HepG2 (cell line): ENCODE results near the gene ZMAT2. TPM values are rescaled to one million over a fixed set of nuclear protein-coding genes. Genes with fewer than 3 reads are reported as not detected.

Source experiments
- ATAC-seq: fragments of 200-7000 bp; cut with Tn5 transposase; 3 replicates; pipeline ENCODE4 v1.9.1; 2020; ENCODE audit warnings: mild to moderate bottlenecking, moderate library complexity
- BruUV-seq: library from RNA; stranded (reverse); fragments of 400-500 nt; replicated peaks from 2 replicates; lab custom pipeline; 2021; lab: Mats Ljungman, UMichigan
- CTCF ChIA-PET: fragments of 300-600 bp; formaldehyde crosslinking; extraction: SDS; loops from one replicate; lab custom pipeline; 2021; ENCODE audit warnings: low total read pairs, inconsistent platforms, low intra/inter-chr PET ratio; lab: Yijun Ruan, JAX
- POLR2A ChIA-PET: fragments of 350-600 bp; sonication (Branson Sonifier 250); formaldehyde crosslinking; loops from one replicate; lab custom pipeline; 2020; ENCODE audit warnings: antibody characterized with exemption, inconsistent platforms; lab: Yijun Ruan, JAX
- DNase-seq: peaks from one replicate; pipeline ENCODE4 v3.0.0-alpha.2; 2015; ENCODE audit warnings: low spot score
- FAIRE-seq: peaks from 3 replicates; lab custom pipeline; 2011; peaks lifted over from hg19 to GRCh38; lab: Jason Lieb, UNC
- H2AFZ ChIP-seq: one replicate; pipeline ENCODE4 v1.6.1; 2011; ENCODE audit warnings: low read length, inconsistent platforms
- H3K27ac ChIP-seq: fragments of 300-600 bp; 3 replicates; pipeline ENCODE4 v1.8.0; 2011; ENCODE audit warnings: mixed run types, mild to moderate bottlenecking, mixed read lengths, low read length, inconsistent platforms; ENCODE audit not compliant: insufficient read depth; ENCODE audit errors: extremely low read length
- H3K27me3 ChIP-seq, 2 experiments: fragments of 200-600 bp in 1 of 2; 2 replicates in 1 of 2; 3 replicates in 1 of 2; pipeline versions ENCODE4 v1.6.0 to v1.8.0; 2011; ENCODE audit warnings: low read length in 2 of 2, mild to moderate bottlenecking in 2 of 2, moderate library complexity in 2 of 2, inconsistent platforms in 1 of 2; ENCODE audit not compliant: insufficient read depth in 2 of 2, control insufficient read depth in 1 of 2
- H3K36me3 ChIP-seq, 2 experiments: fragments of 200-600 bp in 1 of 2; replicated peaks in 1 of 2; 2 replicates in 1 of 2; 3 replicates in 1 of 2; pipeline versions ENCODE4 v1.5.1 to v1.8.0; 2011; ENCODE audit warnings: low read length in 2 of 2, inconsistent platforms in 1 of 2; ENCODE audit not compliant: insufficient read depth in 2 of 2, control insufficient read depth in 1 of 2
- H3K4me1 ChIP-seq: 2 replicates; pipeline ENCODE4 v1.5.1; 2012; ENCODE audit warnings: low read length, inconsistent platforms; ENCODE audit not compliant: insufficient read depth
- H3K4me2 ChIP-seq: 2 replicates; pipeline ENCODE4 v1.6.0; 2011; ENCODE audit warnings: low read depth, low read length, inconsistent platforms
- H3K4me3 ChIP-seq, 3 experiments: fragments of 200-600 bp in 1 of 3; sonication (generic), shearing (Covaris generic) in 1 of 3; replicated peaks in 1 of 3; 2 replicates each; pipeline ENCODE4 v1.5.1; 2011 to 2016; ENCODE audit warnings: low read length in 3 of 3, inconsistent platforms in 2 of 3, low read depth in 2 of 3, mild to moderate bottlenecking in 2 of 3, control low read depth in 1 of 3, mixed read lengths in 1 of 3; ENCODE audit not compliant: insufficient read depth in 1 of 3
- H3K79me2 ChIP-seq: one replicate; pipeline ENCODE4 v1.6.1; 2011; ENCODE audit warnings: low read length, inconsistent platforms; ENCODE audit not compliant: insufficient read depth
- H3K9ac ChIP-seq: 2 replicates; pipeline ENCODE4 v1.6.0; 2011; ENCODE audit warnings: mild to moderate bottlenecking, low read depth, low read length, inconsistent platforms; ENCODE audit not compliant: insufficient read depth
- H3K9me3 ChIP-seq: 2 replicates; pipeline ENCODE4 v1.5.1; 2012; ENCODE audit warnings: mild to moderate bottlenecking, low read length
- H4K20me1 ChIP-seq: 2 replicates; pipeline ENCODE4 v1.6.0; 2011; ENCODE audit warnings: inconsistent platforms, mild to moderate bottlenecking, low read length, moderate library complexity; ENCODE audit not compliant: insufficient read depth
- ATF3 ChIP-seq: sonication (generic); formaldehyde crosslinking; IDR thresholded peaks from 2 replicates; pipeline ENCODE4 v1.4.0; 2020; ENCODE audit warnings: missing genetic modification reagents
- CHD4 ChIP-seq: fragments of 200-600 bp; sonication (generic); IDR thresholded peaks from 2 replicates; pipeline ENCODE4 v1.7.0; 2017; ENCODE audit warnings: mild to moderate bottlenecking, low read length, borderline replicate concordance
- DPF2 ChIP-seq: sonication (generic); formaldehyde crosslinking; IDR thresholded peaks from 2 replicates; pipeline ENCODE4 v1.4.0; 2020; ENCODE audit warnings: mild to moderate bottlenecking, low read depth, missing genetic modification reagents, borderline replicate concordance
- EZH2 ChIP-seq: conservative IDR thresholded peaks from 2 replicates; pipeline ENCODE4 v1.6.1; 2012; ENCODE audit warnings: mild to moderate bottlenecking, low read depth, low read length, moderate library complexity
- HOXA3 ChIP-seq: sonication (generic); formaldehyde crosslinking; IDR thresholded peaks from 2 replicates; pipeline ENCODE4 v1.5.0; 2020; ENCODE audit warnings: missing genetic modification reagents
- KDM3A ChIP-seq: IDR thresholded peaks from 2 replicates; pipeline ENCODE4 v1.6.1; 2018; ENCODE audit warnings: low read depth, missing compliant biosample characterization
- NCOR1 ChIP-seq: fragments of 200-600 bp; sonication (generic); IDR thresholded peaks from 2 replicates; pipeline ENCODE4 v1.7.0; 2017; ENCODE audit warnings: antibody characterized with exemption, low read length, borderline replicate concordance
- SALL1 ChIP-seq: sonication (generic); formaldehyde crosslinking; IDR thresholded peaks from 2 replicates; pipeline ENCODE4 v1.8.0; 2022; ENCODE audit warnings: mild to moderate bottlenecking, missing genetic modification reagents
- SMARCC2 ChIP-seq: fragments of 450-650 bp; IDR thresholded peaks from 2 replicates; pipeline ENCODE4 v1.6.1; 2017; ENCODE audit warnings: antibody characterized with exemption, mild to moderate bottlenecking
- XRCC5 ChIP-seq: fragments of 200-400 bp; formaldehyde crosslinking; optimal IDR thresholded peaks from 2 replicates; pipeline ENCODE3; 2017; ENCODE audit warnings: mild to moderate bottlenecking, low read length
- ZBTB21 ChIP-seq: sonication (generic); formaldehyde crosslinking; IDR thresholded peaks from 2 replicates; pipeline ENCODE4 v1.4.0; 2020; ENCODE audit warnings: missing genetic modification reagents
- ZNF549 ChIP-seq: sonication (generic); formaldehyde crosslinking; IDR thresholded peaks from 2 replicates; pipeline ENCODE4 v1.5.0; 2020; ENCODE audit warnings: missing genetic modification reagents
- ZNF761 ChIP-seq: sonication (generic); formaldehyde crosslinking; conservative IDR thresholded peaks from 2 replicates; pipeline ENCODE4 v1.4.0; 2020; ENCODE audit warnings: mild to moderate bottlenecking, missing genetic modification reagents
- ZNF800 ChIP-seq: sonication (generic); formaldehyde crosslinking; IDR thresholded peaks from 2 replicates; pipeline ENCODE4 v1.4.0; 2020; ENCODE audit warnings: missing genetic modification reagents
- ZNF816 ChIP-seq: sonication (generic); formaldehyde crosslinking; IDR thresholded peaks from 2 replicates; pipeline ENCODE4 v1.8.0; 2022; ENCODE audit warnings: missing genetic modification reagents, mild to moderate bottlenecking, borderline replicate concordance
- ZSCAN9 ChIP-seq: IDR thresholded peaks from 2 replicates; pipeline ENCODE4 v1.6.1; 2016; ENCODE audit warnings: borderline replicate concordance
- WGBS: methylation state at CpG from one replicate; pipeline ENCODE4 v1.1.6; 2017; ENCODE audit warnings: low lambda C conversion rate; 5-methylcytosine and 5-hydroxymethylcytosine counted together
- in situ Hi-C: cut with HindIII; loops from 2 replicates; pipeline ENCODE4 v1.10.0; 2017; ENCODE audit warnings: low pct_unique_long_range_greater_than_20kb; ENCODE audit not compliant: extremely low pct_ligation_motif_present
- intact Hi-C: fragments of 100-400 bp; cut with micrococcal nuclease; formaldehyde crosslinking; loops from one replicate; pipeline ENCODE4 v1.10.0; 2022; ENCODE audit not compliant: unreplicated experiment
- polyA plus RNA-seq, 8 experiments: library from polyadenylated mRNA; depleted of rRNA in 3 of 8; stranded (reverse) in 7 of 8; unstranded in 1 of 8; fragments of >200 nt; fragmentation: Illumina TruSeq in 4 of 8; extraction: Trizol in 4 of 8; gene quantifications; 2 replicates each; pipeline versions ENCODE4 v1.2.1 to v1.2.3, GENCODE V29; 2011 to 2016; ENCODE audit warnings: low read depth in 4 of 8, missing spikeins in 1 of 8, mixed read lengths in 1 of 8; ENCODE audit not compliant: insufficient read depth in 1 of 8
- total RNA-seq, 5 experiments: library from RNA; depleted of rRNA; stranded (reverse); fragments of >200 nt; fragmentation: Illumina TruSeq; extraction: Trizol; gene quantifications; 2 replicates each; pipeline ENCODE4 v1.2.3, GENCODE V29; 2016; ENCODE audit warnings: low read depth in 1 of 5
- TF ChIP-seq, protein P1 (sequence below): sonication (generic); formaldehyde crosslinking; IDR thresholded peaks from 2 replicates; pipeline ENCODE4 v1.8.1; 2023; ENCODE audit warnings: mild to moderate bottlenecking, missing genetic modification reagents
- TF ChIP-seq, protein P2 (sequence below): conservative IDR thresholded peaks from 2 replicates; pipeline ENCODE4 v1.6.1; 2018; ENCODE audit warnings: missing genetic modification reagents
- TF ChIP-seq, protein P3 (sequence below): sonication (generic); formaldehyde crosslinking; IDR thresholded peaks from 2 replicates; pipeline ENCODE4 v1.4.0; 2020; ENCODE audit warnings: mild to moderate bottlenecking, low read depth, missing genetic modification reagents

Gene ZMAT2
- total and polyA plus RNA-seq, 2 of the 13 experiments (the other 11 are each of a cell fraction or from before 2014, with no cell fraction given), result 35.4 to 92.8 TPM

DNA sequence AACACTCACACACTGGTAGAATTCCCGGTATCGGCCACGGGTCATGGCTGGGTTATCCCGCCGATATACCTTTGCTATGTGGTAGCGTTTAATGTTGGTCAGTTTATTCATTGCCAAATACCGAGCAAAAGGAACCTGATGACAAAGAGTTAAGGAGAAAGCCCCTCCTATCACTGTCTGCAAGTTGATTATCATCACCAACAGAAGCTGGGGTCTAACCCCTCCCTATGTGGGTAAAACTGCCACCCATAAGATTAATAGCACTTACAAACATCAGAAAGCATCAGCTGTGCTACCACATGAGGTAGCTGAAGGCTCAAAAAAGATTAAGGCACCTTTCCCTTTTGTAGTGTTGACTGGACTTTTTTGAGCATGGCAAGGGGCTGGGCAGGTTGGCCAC lies 21.3 kb upstream of the ZMAT2 start:
- BruUV-seq, result no TSS peak
- H2AFZ ChIP-seq, result no peak overlapping the region
- intact Hi-C loops (no loop called here), in situ Hi-C loops (no loop called here)
- H4K20me1 ChIP-seq, result no peaks in the 10 kb centered on the region
- TF ChIP-seq XRCC5 (no peak), EZH2 (no peak), HOXA3 (CRISPR knock-in tag) (no peak), ZNF761 (CRISPR knock-in tag) (no peak), ATF3 (CRISPR knock-in tag) (no peak), ZNF800 (CRISPR knock-in tag) (no peak), SMARCC2 (no peak), ZNF816 (CRISPR knock-in tag) (no peak), ZBTB21 (no peak), SALL1 (CRISPR knock-in tag) (no peak), ZSCAN9 (CRISPR knock-in tag) (no peak), NCOR1 (no peak), ZNF549 (no peak), KDM3A (no peak), DPF2 (no peak), CHD4 (no peak)
- TF ChIP-seq, protein P1, sequence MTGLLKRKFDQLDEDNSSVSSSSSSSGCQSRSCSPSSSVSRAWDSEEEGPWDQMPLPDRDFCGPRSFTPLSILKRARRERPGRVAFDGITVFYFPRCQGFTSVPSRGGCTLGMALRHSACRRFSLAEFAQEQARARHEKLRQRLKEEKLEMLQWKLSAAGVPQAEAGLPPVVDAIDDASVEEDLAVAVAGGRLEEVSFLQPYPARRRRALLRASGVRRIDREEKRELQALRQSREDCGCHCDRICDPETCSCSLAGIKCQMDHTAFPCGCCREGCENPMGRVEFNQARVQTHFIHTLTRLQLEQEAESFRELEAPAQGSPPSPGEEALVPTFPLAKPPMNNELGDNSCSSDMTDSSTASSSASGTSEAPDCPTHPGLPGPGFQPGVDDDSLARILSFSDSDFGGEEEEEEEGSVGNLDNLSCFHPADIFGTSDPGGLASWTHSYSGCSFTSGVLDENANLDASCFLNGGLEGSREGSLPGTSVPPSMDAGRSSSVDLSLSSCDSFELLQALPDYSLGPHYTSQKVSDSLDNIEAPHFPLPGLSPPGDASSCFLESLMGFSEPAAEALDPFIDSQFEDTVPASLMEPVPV (CRISPR knock-in tag), result no peak
- TF ChIP-seq, protein P2, sequence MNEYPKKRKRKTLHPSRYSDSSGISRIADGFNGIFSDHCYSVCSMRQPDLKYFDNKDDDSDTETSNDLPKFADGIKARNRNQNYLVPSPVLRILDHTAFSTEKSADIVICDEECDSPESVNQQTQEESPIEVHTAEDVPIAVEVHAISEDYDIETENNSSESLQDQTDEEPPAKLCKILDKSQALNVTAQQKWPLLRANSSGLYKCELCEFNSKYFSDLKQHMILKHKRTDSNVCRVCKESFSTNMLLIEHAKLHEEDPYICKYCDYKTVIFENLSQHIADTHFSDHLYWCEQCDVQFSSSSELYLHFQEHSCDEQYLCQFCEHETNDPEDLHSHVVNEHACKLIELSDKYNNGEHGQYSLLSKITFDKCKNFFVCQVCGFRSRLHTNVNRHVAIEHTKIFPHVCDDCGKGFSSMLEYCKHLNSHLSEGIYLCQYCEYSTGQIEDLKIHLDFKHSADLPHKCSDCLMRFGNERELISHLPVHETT, result no peak
- TF ChIP-seq, protein P3, sequence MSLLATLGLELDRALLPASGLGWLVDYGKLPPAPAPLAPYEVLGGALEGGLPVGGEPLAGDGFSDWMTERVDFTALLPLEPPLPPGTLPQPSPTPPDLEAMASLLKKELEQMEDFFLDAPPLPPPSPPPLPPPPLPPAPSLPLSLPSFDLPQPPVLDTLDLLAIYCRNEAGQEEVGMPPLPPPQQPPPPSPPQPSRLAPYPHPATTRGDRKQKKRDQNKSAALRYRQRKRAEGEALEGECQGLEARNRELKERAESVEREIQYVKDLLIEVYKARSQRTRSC (CRISPR knock-in tag), result no peak
- H3K4me2 ChIP-seq, result no peak overlapping the region
- no peak overlapping the region for H3K27ac ChIP-seq
- H3K4me3 ChIP-seq, result no peak overlapping the region
- DNase-seq (no peak), FAIRE-seq (no peak), ATAC-seq (no peak)
- no peaks in the 10 kb centered on the region for H3K79me2 ChIP-seq
- H3K27me3 ChIP-seq, result no peaks in the 10 kb centered on the region
- ChIA-PET CTCF (no interaction called here), POLR2A (interaction anchor here (0.7 kb wide), 2 partner anchors 12 to 13 kb away, joined by 3 read pairs; partner anchors contain the start of gene HARS2)
- 100% methylated on average over 7 of the region's 7 CpGs for WGBS
- no peak overlapping the region for H3K9ac ChIP-seq
- H3K4me1 ChIP-seq, result no peaks in the 10 kb centered on the region
- H3K9me3 ChIP-seq, result no peaks in the 10 kb centered on the region
- peaks cover 33 to 60% of the 10 kb centered on the region in 2 experiments; a peak in 4 of 5 replicates for H3K36me3 ChIP-seq
